Pulmonary artery endothelial cell (primary cell): Measurements from ENCODE around the gene NEDD9. TPM values are rescaled to one million over a fixed set of nuclear protein-coding genes. Genes with fewer than 3 reads are reported as not detected.

Experiments used
- DNase-seq: peaks from one replicate; pipeline ENCODE4 v3.0.0-alpha.2; 2011; ENCODE audit warnings: low read depth, low spot score
- total RNA-seq: library from RNA; depleted of rRNA; stranded (reverse); fragments of >200 nt; gene quantifications from 2 replicates; pipeline ENCODE4 v1.2.3, GENCODE V29; 2014

NEDD9 gene
- total RNA-seq, 1 donor from 2014 or later, result 32.8 TPM

DNA sequence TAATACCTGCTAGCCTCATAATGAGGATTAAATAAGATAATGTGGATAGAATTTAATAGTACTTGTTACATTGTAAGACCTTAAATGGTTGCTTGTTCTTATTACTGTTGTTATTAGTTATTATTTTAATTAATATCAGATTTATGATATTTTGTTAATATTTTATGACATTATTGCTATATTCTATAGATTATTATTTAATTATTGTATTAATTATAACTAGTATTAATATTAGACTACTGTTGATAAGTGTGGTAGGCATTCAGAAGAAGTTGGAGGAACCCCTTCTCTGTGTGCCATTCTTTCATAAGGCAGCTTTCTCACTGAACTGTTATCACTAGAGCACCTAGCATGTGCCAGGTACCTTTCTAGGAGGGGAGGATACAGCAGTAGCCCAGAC is 2.6 kb upstream of the NEDD9 start:
- no peak for DNase-seq

DNA sequence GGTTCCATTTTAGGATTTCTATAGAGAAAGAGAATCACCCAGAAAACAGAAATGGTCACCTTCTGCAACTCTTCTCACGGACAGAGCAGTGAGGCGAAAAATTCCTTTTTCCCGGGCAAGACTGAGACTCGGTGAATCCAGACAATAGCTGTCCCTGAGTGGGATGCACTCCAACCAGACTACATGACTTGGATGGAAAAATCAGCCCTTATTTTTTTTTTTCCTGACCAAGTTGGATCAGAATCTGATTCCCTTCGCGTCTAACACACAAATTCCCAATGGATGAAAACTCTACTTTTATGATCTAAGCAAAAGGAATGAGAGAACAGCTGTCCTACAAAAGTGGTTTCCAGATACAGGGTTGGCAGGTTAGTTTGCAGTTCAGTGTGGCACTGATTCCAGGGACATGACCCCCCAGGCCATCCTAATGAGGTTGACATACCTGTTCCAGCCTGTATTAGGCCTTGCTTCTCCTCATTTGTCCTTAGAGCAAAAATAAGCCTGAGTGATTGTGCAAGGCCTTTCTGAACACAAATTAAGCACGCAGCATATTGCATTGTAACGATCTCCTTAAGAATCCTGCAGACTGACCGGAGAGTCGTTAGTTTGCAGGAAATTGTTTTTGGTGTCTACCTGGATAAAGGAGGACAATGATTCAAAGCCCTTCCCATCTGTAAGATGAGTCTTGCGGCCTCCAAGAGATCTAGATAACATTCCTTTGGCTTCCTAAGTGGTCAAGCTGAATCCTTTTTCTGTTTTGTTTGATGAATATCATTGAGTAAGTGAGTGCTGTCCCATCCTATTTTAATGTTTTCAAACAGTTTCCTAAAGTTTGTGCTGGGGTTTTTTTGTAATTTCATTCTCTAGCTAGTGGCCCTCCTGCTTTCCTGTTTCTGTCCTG is 1.5 kb upstream of the NEDD9 start:
- no peak for DNase-seq

DNA sequence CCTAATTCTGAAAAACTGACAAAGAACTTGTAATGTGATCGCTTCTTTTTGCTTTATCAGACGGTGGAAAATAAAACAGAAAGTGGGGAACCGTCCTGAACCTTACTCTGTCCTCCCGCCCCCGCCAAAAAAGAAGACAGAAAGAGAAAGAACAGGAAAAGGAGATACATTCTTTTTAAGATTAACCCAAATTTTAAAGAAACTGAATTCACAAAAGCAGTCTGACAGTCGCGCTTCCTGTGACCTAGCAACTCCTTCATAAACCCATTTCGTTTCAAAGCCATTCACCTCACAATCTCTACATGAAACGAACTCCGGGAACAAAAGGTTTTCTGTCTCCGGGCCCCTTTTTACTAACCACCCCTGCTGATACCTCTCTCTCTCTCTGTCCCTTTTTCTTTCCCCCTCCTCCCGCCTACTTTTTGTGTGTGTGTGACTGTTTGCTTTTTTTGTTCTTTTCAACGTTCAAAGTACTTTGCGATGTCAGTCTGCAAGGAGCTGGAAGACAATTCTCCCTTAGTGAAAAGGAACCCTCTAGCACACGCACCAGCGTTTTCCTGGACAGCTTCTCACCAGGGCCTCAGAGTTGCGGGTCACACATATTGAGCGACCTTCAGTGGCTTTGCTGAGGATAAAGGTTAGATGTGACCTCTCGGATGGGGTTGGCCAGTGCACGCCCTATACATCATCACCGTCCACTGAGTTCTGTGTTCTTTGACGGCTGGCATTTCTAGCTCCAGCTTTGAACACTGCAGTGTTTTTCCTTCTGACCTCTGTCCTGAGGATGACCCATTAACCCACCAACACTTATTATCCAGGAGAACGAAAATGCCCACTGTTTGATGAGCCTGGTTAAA is 530 bp upstream of the NEDD9 start:
- no peak for DNase-seq

DNA sequence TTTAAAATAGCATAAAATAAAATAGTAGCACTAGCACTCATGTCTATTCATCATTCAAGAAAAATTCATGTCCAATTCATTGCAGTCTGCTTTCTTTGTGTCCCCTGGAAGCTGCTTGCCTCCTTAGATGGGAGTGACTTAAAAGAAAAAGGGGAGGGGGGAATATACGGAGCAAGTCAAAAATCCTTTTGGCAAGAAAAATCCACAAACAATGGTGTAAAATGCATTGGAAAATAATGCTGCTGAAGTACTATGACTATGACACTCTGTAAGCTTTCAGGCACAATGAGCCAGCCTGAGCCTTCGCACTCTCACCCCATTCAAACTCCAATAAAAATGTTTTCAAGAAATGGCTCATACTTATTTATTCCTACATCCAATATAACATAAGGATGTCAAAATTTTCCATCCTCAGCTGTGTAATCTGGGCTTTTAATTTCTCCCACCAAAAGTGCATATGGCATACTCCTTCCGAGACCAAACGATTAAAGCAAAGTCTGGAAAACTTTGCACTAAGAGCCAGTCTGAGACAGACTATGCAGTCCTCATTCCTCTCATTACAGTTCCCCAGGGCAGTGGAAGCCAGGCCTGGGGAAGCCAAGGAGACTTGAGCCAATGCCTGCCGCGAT is 790 bp downstream of the NEDD9 start:
- no peak for DNase-seq

DNA sequence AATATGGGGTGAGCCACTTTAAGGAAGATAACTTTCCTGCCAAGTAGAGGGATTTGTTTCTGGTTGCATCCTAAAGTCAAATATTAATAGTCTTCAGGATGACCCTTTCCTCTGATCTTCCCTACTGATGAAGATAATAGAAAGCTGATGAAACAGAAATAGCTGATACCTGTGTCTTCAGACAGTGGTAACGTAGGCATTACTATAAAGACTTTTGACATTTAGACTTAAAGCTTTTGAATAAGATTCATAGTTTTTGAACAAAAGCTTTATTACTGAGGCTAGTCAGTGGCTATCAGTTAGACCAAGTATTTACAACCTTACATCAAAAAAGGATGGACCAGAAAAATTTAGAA is 1.4 kb downstream of the NEDD9 start:
- DNase-seq, result no peak

DNA sequence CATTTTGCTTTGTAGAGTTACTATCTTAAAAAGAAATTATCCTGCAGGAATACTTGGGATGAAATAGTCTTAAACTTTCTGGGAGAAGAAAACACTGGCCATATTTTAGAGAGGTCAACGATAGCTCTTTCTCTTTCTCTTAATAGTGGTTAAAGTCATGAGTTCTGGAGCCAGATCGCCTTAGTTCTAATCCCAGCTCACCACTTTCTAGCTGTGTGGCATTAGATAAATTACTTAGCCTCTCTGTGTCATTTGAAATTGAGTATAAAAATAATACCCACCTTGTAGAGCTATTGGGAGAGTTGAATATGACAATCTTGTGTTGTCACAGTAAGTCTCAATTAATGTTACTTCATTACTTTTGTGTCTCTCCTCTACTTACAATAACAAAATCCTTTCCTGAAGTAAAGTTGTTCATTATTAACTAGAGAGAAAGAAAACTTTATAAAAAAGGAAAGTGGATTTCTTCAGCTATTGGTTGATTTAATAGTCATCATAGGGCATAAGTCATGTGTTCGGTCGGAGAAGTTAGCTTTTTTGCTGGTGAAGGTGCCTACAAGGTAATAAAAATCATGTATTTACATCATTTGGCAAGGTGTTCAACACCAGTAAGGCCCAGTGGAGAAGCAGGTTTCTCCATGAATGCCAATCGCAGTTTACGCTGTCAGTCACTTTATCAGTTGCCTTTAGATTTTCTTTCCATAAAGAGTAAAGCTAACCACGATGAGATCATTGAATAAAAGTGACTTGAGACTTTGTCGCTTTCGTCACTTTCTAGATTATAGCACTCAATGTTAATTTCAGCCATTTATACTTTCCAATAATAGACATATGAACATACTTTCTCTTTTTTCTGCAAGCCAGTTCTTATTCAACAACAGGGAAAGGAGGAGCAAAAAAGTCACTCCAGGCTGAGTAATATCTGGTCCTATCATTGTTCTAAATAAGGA is 2.0 kb downstream of the NEDD9 start:
- no peak for DNase-seq

DNA sequence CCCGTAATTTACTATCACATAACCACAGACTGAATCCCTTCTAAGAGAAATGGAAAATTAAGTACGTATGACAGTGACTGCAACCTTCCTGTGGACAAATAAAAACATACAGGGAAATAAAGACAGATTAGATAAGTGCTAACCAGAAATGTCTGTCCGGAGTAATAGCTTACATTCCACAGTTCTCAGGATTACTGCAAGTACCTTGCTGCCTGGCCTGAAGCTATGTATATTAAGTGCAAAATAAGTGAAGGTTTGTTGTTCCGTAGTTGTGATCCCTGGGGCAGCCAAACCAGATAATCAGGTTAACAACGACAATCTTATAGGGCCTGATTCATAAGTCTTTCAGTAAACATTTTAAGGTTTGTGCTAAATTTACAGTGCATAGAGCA is 2.8 kb downstream of the NEDD9 start:
- no peak for DNase-seq

DNA sequence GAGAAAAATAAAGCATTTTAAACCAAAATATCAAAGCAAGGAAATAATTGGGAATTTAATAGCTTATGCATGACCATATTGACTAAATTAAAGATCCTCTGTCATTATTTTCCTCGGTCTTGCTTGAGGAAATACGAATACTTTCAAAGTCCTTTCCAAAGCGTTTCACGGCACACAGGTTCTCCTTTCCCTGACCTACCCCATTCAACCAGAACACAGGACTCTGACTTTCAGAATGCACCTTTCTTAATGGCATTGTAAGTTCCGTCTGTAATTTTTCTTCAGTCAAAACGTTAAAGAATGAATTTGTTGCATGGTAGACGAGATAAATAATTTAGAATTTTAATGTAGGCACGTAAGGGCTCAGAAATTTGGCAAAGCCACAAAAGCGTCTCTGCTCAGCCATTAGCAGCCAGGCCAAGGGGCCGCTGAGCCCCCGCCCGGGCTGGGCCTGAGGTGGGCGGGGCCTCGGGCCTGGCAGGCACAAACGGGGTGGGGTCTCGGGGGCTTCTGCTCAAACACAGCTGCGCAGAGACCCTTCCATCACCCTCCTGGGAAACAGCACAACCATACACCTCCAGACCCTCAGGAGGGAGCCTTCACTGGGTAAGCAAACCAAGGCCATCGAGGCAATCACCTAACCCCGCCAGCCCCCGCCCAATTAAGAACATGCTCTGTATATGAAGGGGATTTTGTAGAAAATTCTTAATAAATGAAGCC is 3.4 kb downstream of the NEDD9 start:
- no peak for DNase-seq

DNA sequence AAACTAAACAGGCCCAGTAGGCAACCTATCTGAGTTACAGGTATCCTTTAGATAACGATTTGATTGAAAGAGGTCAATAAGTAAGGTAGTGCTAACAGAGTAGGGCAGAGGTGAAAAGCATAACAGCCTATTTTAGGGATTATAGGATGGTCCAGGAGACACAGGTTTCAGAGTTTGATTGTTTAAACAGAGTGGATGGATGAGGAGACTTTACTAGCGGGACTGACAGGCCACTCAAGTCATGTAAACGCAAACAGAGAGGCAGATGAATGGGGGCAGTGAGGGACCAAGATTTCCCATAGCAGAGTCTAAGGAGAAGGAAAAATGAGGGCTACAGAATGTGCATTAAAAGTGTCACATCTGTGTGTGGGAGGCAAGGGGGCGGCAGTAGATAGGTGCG is 4.8 kb downstream of the NEDD9 start:
- no peak for DNase-seq

DNA sequence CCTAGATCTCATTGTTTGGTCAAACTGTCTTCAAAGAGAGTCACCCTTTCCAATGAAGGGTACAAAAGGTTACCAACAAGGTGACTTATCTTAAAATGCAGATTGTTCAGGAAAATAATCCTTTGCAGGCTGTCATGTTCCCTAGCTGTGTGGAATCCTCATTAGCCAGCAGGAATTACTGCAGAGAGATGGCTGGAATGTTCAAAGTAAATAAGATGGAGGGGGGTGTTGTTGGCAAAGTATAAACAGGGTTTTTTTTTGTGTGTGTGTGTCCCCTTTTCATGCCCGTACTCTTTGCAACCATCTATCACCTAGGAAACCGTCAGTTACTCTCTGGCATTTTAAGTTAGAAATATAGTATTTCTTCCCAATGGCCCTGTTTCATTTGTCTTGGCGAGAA is 6.5 kb downstream of the NEDD9 start:
- DNase-seq, result no peak

DNA sequence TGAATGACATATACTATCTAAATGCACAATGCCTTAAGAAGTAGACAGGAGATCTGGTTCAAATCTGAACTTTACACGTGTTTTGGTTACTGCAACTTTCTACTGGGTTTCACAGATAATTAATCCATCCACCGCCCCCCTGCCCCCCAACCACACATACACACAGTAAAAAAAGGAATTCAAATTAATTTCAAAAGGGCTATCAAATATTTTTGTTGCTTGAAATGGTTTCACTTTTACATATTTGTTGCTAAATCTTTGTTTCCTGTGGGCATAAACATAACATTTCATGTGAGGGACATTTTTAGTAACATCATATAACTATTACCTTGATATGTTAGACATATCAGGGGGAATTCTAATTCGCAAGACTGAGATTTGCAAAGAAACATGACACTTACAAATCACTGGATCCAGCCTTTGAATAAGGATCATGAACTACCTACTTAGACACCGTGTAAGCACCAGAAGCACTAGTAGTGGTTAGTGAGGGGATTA is 7.5 kb downstream of the NEDD9 start:
- no peak for DNase-seq

DNA sequence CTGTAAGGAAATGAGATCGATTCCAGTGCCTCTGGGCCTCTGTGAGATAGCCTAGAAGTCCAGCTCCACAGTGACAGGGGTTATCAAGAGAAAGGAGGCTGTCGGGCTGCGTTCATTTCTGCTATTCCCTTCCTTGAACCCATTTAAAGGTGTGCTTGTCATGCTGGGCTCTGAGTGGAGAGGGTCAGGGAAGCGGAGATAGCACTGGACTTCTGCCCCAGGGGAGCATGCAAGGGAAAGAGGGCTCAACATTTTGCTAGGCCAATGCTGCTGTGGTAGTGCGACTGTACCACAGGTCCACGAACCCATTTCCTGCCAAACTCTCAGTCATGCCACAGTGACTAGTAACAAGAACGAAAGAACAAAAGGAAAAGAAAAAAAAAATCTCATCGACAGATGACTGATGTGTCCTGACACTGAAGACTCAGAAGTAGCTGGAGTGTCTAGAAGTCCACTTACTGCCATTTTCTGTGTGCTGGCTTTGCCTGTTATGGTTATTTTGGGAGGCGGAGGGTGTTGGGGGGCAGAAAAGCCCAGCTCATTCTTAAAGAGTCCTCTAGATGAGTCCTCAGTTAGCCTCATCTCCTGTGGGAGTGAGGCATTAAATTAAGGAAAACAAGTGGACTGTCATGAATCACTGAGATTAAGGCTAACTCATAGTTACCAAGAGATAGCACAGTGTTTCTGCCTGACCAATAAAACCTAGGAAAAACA is 8.1 kb downstream of the NEDD9 start:
- DNase-seq, result no peak

DNA sequence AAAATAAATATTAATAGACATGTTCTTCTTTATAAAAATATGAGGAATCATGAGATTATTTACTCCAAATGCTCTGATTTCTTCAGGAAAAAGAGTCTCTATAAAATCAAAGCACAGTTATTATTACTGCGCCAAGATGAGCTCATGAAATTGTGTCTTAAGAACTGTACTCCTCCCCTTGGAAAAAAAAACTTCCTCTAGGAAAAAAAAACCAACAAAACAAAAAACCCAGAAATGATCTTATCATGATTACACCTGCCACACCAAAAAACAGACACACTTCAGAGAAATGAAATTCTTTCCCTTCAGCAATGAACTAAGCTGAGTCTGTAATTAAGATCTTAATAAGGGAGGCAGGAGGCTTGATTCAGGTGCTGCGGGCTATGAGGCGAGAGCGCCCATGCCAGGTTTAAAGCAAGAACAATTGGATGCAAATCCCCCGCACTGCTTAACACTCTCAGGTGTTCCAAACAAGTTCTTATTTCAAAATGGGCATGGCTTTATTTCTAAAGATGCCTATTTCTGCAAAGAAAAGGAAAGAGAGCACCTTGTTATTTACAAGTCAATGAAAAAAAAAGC is 9.1 kb downstream of the NEDD9 start:
- no peak for DNase-seq

DNA sequence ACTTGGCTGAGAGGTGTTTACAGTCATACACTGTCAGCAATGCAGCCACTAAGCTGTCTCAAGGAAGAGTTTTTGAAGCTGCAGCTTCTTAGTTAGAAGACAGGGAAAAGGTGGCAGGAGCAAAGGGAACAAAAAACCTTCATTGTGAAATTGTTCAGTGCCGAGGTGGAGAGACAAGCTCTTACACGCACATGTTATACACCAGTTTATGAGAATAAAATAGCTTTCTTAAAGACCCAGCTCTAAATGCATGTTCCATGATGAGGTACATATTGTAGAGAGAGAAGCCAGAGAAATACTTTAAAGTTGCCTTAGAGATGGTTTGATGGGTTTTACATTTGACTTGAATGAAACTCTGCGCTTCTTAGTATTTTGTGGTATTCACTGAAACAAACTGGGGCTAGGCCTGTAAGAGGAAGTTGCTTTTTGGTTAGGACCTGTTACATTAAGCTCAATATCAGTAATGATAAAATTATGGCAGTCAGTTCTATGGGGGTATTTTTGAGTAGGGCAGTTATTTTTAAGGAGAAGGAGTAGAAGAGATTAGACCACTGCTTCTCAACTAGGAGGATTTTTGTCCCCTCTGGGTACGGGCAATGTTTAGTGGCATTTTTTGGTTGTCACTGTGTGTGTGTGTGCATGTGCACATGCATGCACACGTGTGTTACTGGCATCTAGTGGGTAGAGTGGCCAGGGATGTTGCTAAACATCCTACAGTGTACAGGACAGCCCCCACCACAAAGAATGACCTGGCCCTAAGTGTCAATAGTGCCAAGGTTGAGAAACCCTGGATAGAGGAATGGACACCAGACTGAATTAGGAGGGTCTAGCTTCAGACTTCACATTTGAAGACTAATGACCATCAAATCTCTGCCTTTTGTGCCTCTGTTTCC is 9.8 kb downstream of the NEDD9 start:
- no peak for DNase-seq

DNA sequence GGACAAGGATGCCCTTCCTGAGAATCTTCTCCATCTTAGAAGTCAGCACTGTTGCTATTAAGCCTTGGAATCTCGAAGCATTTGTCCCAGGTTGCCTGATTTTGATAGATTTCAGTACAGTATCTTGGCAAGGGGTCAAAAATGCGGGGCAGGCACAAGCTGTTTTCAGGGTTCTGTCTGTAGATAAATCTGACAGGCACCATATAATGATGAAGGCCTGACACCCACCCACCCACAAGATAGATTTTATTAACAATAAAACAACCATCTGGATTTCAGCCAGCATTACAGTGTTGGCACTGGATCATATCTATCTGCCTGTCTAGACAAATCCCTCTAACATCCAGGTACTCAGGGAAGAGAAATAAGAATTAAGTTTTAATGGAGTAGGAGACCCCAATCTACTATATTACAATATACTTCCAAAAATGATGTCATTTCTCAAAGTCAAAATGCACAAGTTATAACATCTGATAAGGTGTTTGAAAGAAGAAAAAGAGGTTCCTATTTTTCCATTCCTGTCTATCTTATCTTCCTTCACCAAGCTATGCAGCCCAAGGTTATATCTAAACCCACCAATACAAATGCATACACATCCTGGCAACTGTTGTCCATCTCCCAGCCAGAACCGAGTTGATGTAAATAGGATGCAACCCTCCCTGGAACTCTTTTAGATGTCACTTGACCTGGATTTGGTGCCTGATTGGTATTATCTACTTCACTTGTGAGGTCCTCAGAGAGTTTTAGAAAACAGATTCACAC is 10.7 kb downstream of the NEDD9 start:
- no peak for DNase-seq

DNA sequence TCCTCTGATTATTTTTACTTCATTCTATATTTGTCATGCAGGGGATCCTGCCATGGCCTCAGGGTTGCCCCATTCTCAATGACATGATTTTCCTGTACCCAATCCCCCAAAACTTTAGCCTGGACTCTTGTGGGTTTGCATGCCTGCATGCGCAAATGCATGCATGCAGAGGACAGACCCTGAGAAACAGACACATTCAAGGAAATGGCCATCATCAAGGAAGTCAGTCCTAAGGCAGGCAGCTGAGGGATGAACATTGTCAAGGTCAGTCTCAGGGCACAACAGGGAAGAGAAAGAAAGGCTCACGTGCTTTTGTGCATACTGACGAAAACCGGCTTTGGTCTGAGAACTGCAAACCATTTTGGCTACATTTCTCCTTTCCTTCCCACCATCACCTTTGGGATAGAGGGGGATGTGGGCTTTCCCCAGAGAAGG is 13.1 kb downstream of the NEDD9 start:
- no peak for DNase-seq
